GM18507 (cell line): Measurements from ENCODE around the gene CFH.
"Not testable (repeated sequence)": the region's sequence is repeated elsewhere in the genome, so short reads cannot be mapped to it uniquely, and the experiment has no call there.

Experiments
- DNase-seq: peaks from one replicate; pipeline ENCODE4 v3.0.0; 2011; ENCODE audit warnings: low read depth; ENCODE audit not compliant: insufficient read length; ENCODE audit errors: extremely low spot score
- FAIRE-seq: peaks from 2 replicates; lab custom pipeline; 2011; peaks lifted over from hg19 to GRCh38; lab: Jason Lieb, UNC

CFH gene

GRCh38 chr1:196651637-196652215, at the start of gene CFH:
Gene CFH (plus strand): TSS chr1:196652043. CDS start chr1:196652118, 75 bp downstream.
- no peak for FAIRE-seq
- DNase-seq = no peak

GRCh38 chr1:196603651-196604050, 48.2 kb upstream of the CFH start:
- FAIRE-seq (no peak), DNase-seq (no peak)

GRCh38 chr1:196607981-196608380, 43.9 kb upstream of the CFH start:
- DNase-seq = no peak
- no peak for FAIRE-seq

- FAIRE-seq = no peak
- no peak for DNase-seq
Measured at GRCh38 chr1:196608390-196609369, 43.2 kb upstream of the CFH start, which contains the start of gene KCNT2. Gene KCNT2 (minus strand): TSS chr1:196608440. CDS start chr1:196608309, 131 bp downstream.

- no peak for DNase-seq
- no peak for FAIRE-seq
Measured at GRCh38 chr1:196609370-196609737, 42.5 kb upstream of the CFH start.

- no peak for DNase-seq
- no peak for FAIRE-seq
Measured at GRCh38 chr1:196611873-196612272, 40.0 kb upstream of the CFH start.

- no peak for FAIRE-seq
- no peak for DNase-seq
Measured at GRCh38 chr1:196619721-196620120, 32.1 kb upstream of the CFH start.

- no peak for FAIRE-seq
- DNase-seq = no peak
Measured at GRCh38 chr1:196623079-196623478, 28.8 kb upstream of the CFH start.

GRCh38 chr1:196628838-196629237, 23.0 kb upstream of the CFH start:
- DNase-seq = no peak
- FAIRE-seq = no peak

GRCh38 chr1:196637606-196638005, 14.2 kb upstream of the CFH start:
- FAIRE-seq (no peak), DNase-seq (no peak)

GRCh38 chr1:196638466-196638865, 13.4 kb upstream of the CFH start:
- FAIRE-seq = no peak
- no peak for DNase-seq

- FAIRE-seq, DNase-seq: not testable (repeated sequence)
Measured at GRCh38 chr1:196639291-196639690, 12.6 kb upstream of the CFH start.

- FAIRE-seq = no peak
- DNase-seq = no peak
Measured at GRCh38 chr1:196640976-196641375, 10.9 kb upstream of the CFH start.

- no peak for FAIRE-seq
Measured at GRCh38 chr1:196649990-196650389, 1.9 kb upstream of the CFH start.

GRCh38 chr1:196650403-196650802, 1.4 kb upstream of the CFH start:
- no peak for DNase-seq
- FAIRE-seq = no peak

More at GRCh38 chr1:196649990-196650389, 1.9 kb upstream of the CFH start:
- no peak for DNase-seq

GRCh38 chr1:196651079-196651478, 764 bp upstream of the CFH start:
- DNase-seq (no peak), FAIRE-seq (no peak)

- DNase-seq = no peak
- no peak for FAIRE-seq
Measured at GRCh38 chr1:196654271-196654670, 2.4 kb downstream of the CFH start.

- DNase-seq (no peak), FAIRE-seq (no peak)
Measured at GRCh38 chr1:196655071-196655470, 3.2 kb downstream of the CFH start.

- no peak for DNase-seq
- no peak for FAIRE-seq
Measured at GRCh38 chr1:196655494-196655893, 3.7 kb downstream of the CFH start.

- DNase-seq = no peak
- no peak for FAIRE-seq
Measured at GRCh38 chr1:196659471-196659870, 7.6 kb downstream of the CFH start.

GRCh38 chr1:196660272-196660671, 8.4 kb downstream of the CFH start:
- no peak for DNase-seq
- FAIRE-seq = no peak
